Measurements from ENCODE around the gene PXDN. TPM values are rescaled to one million over a fixed set of nuclear protein-coding genes. Genes with fewer than 3 reads are reported as not detected.

PXDN gene
- total and polyA plus RNA-seq, 9 of the 15 experiments (the other 6 are each of a cell fraction or from before 2014, with no cell fraction given): 0.49 TPM; not detected in 8

- no peak for FAIRE-seq
- in situ Hi-C loops (cut with MboI): no loop called here
- Histone ChIP-seq H3K4me3 (no peak overlapping the region), H3K9me3 (replicated peaks; ENCODE audit: control insufficient read depth, insufficient read depth, low read depth, low read length) (no peaks in the 10 kb centered on the region), H3K79me2 (ENCODE audit: control insufficient read depth, insufficient read depth, low read length) (no peaks in the 10 kb centered on the region), H2AFZ (ENCODE audit: low read depth, low read length) (no peak overlapping the region), H3K27me3 (ENCODE audit: control insufficient read depth in 2 of 2, insufficient read depth in 2 of 2, low read length in 2 of 2) (peaks cover 8 to 23% of the 10 kb centered on the region in 2 experiments; a peak in 3 of 5 replicates), H3K27ac (ENCODE audit: extremely low read depth, low read depth, low read length) (no peak overlapping the region), H3K36me3 (ENCODE audit: control insufficient read depth, insufficient read depth, low read length) (no peaks in the 10 kb centered on the region), H3K4me2 (ENCODE audit: insufficient read depth, low read length) (no peak overlapping the region), H3K9ac (ENCODE audit: insufficient read depth in 1 of 2, low read depth in 2 of 2, low read length in 2 of 2) (no peak overlapping the region), H4K20me1 (replicated peaks; ENCODE audit: control insufficient read depth, insufficient read depth, low read length) (no peaks in the 10 kb centered on the region), H3K9me1 (ENCODE audit: control insufficient read depth, insufficient read depth, low read length) (no peaks in the 10 kb centered on the region), H3K4me1 (replicated peaks in 1 of 2; ENCODE audit: control insufficient read depth in 2 of 2, insufficient read depth in 2 of 2, low read length in 2 of 2) (no peaks in the 10 kb centered on the region)
- intact Hi-C loops (cut with micrococcal nuclease): no loop called here
- BruUV-seq (replicated peaks): no TSS peak
- no peak for ATAC-seq
- DNase-seq (ENCODE audit: extremely low read depth in 1 of 4, low spot score in 3 of 4): no peak
- POLR2A ChIA-PET: no interaction called here
- under 1% methylated on average over 13 of the region's 13 CpGs for WGBS (ENCODE audit: insufficient coverage, low coverage, missing lambda C conversion rate)
- CTCF ChIA-PET (ENCODE audit: low intra/inter-chr PET ratio): no interaction called here
- no peak for TF ChIP-seq ZNF57 (CRISPR knock-in tag; IDR thresholded peaks at IDR 0.05)
- no peak for TF ChIP-seq E2F1 (CRISPR knock-in tag; IDR thresholded peaks at IDR 0.05)
- TF ChIP-seq CBX3 (IDR thresholded peaks at IDR 0.05; ENCODE audit: borderline replicate concordance in 1 of 2, low read length in 2 of 2): no peak
- TF ChIP-seq ZHX1 (conservative IDR thresholded peaks at IDR 0.05; ENCODE audit: low read length): no peak
- TF ChIP-seq ARID3A (IDR thresholded peaks at IDR 0.05; ENCODE audit: borderline replicate concordance, low read depth, low read length): no peak
- no peak for TF ChIP-seq DMBX1 (CRISPR knock-in tag; IDR thresholded peaks at IDR 0.05; ENCODE audit: borderline replicate concordance)
- TF ChIP-seq SETDB1 (IDR thresholded peaks at IDR 0.05; ENCODE audit: low read length): no peak
- TF ChIP-seq ZNF584 (CRISPR knock-in tag; IDR thresholded peaks at IDR 0.05; ENCODE audit: low read depth): no peak
- no peak for TF ChIP-seq ETS2 (tag; IDR thresholded peaks at IDR 0.05; ENCODE audit: borderline replicate concordance, poor library complexity, severe bottlenecking)
- TF ChIP-seq HOMEZ (CRISPR knock-in tag; IDR thresholded peaks at IDR 0.05): no peak
- no peak for TF ChIP-seq TAF1 (IDR thresholded peaks at IDR 0.05; ENCODE audit: control insufficient read depth, extremely low read depth, insufficient read depth, low read length, severe bottlenecking)
- TF ChIP-seq ZNF436 (CRISPR knock-in tag; IDR thresholded peaks at IDR 0.05): no peak
- no peak for TF ChIP-seq STAT5A (IDR thresholded peaks at IDR 0.05; ENCODE audit: borderline replicate concordance, low read length)
- no peak for TF ChIP-seq SMARCE1 (IDR thresholded peaks at IDR 0.05)
- no peak for TF ChIP-seq CAMTA2 (CRISPR knock-in tag; conservative IDR thresholded peaks at IDR 0.05)
- TF ChIP-seq MYNN (IDR thresholded peaks at IDR 0.05): no peak
- TF ChIP-seq MYNN (CRISPR knock-in tag; IDR thresholded peaks at IDR 0.05): no peak
Observed at GRCh38 chr2:1621501-1621900, 122.8 kb downstream of the PXDN start.

All from K562 (cell line).